ENCODE results near the gene PLET1. TPM values are rescaled to one million over a fixed set of nuclear protein-coding genes. Genes with fewer than 3 reads are reported as not detected.

PLET1 gene
- total and polyA plus RNA-seq, 2 of the 8 experiments (the other 6 are each of a cell fraction or from before 2014, with no cell fraction given), result not detected

DNA sequence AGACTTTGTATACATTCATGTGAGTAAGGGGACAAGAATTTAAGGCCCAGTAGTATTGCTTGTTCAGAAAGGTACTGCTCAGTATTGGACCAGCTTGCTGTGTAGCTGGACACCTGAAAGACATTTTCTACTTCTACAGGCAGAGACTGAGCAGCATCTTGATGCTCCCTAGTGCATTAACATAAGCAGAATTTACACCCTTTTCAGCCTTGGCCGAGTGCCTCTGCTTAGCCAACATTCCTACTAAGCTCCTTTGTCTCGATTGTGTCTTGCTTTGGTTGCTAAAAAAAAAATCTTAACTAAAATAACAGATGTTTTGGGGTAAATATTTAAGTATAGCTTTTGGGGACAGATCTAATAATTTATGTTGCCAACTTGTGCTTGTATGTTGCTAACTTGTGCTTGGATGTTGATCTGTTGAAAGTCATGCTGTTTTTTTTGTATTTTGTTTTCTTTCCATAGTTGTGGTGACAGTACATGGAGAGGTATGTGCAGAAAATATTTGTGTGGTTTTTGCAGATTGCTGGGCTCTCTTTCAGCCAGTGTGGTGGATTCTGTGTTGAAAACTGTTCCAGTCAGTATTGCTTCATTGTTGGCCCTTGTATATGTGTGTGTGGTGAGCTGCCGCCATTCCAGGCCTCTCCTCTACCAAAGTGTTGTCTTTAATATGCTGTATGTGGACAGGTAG lies 30.8 kb downstream of the PLET1 start:
- Histone ChIP-seq H2AK5ac (ENCODE audit: low read depth, low read length) (no peak overlapping the region), H2BK15ac (ENCODE audit: low read length) (no peak overlapping the region), H3K27me3 (replicated peaks in 1 of 4; ENCODE audit: control insufficient read depth in 3 of 4, extremely low read depth in 1 of 4, insufficient read depth in 3 of 4, low read length in 3 of 4) (no peaks in the 10 kb centered on the region), H4K91ac (replicated peaks; ENCODE audit: insufficient read length, low read length) (no peak overlapping the region), H3K27ac (ENCODE audit: low read depth, low read length) (no peak overlapping the region), H3K14ac (ENCODE audit: insufficient read length) (no peak overlapping the region), H3K4me2 (ENCODE audit: insufficient read depth in 1 of 2, low read depth in 2 of 2, low read length in 2 of 2) (no peak overlapping the region), H3K79me2 (ENCODE audit: control insufficient read depth in 1 of 2, insufficient read depth in 2 of 2, low read length in 2 of 2) (peaks cover 0 to 22% of the 10 kb centered on the region in 2 experiments; a peak in 2 of 4 replicates), H2BK12ac (ENCODE audit: low read depth, low read length) (no peak overlapping the region), H3K23me2 (ENCODE audit: low read depth, low read length) (peaks cover 8% of the 10 kb centered on the region), H3K4me3 (ENCODE audit: extremely low read depth in 1 of 4, insufficient read depth in 2 of 4, low read depth in 3 of 4, low read length in 4 of 4) (no peak overlapping the region), H3K4ac (replicated peaks; ENCODE audit: insufficient read length, low read depth, low read length) (no peak overlapping the region), H3K4me1 (replicated peaks in 1 of 4; ENCODE audit: control insufficient read depth in 3 of 4, insufficient read depth in 4 of 4, low read length in 3 of 4) (no peaks in the 10 kb centered on the region; a peak in 1 of 7 replicates), H3K23ac (ENCODE audit: insufficient read length) (no peak overlapping the region), H2BK120ac (replicated peaks; ENCODE audit: low read depth, low read length) (no peak overlapping the region), H3K9ac (replicated peaks in 1 of 4; ENCODE audit: extremely low read depth in 1 of 4, low read depth in 3 of 4, low read length in 3 of 4) (no peak overlapping the region), H4K8ac (ENCODE audit: extremely low read depth, insufficient read depth, low read length) (no peak overlapping the region), H3K9me3 (ENCODE audit: insufficient read depth in 2 of 2, low read depth in 1 of 2, low read length in 1 of 2) (no peaks in the 10 kb centered on the region), H4K5ac (ENCODE audit: insufficient read length, low read depth, low read length) (no peak overlapping the region), H2BK5ac (ENCODE audit: low read depth, low read length) (no peak overlapping the region), H3K18ac (ENCODE audit: extremely low read depth, low read length) (no peak overlapping the region), H2AFZ (ENCODE audit: low read length) (no peak overlapping the region), H3K56ac (replicated peaks; ENCODE audit: insufficient read length, low read depth, low read length) (no peak overlapping the region), H4K20me1 (replicated peaks in 1 of 2; ENCODE audit: control insufficient read depth in 1 of 2, insufficient read depth in 2 of 2, low read length in 2 of 2) (no peaks in the 10 kb centered on the region), H3K79me1 (ENCODE audit: low read depth, low read length) (no peaks in the 10 kb centered on the region; the same call in 1 of the 2 replicates), H3K36me3 (ENCODE audit: control insufficient read depth in 2 of 4, insufficient read depth in 4 of 4, low read length in 3 of 4) (peaks cover 0 to 37% (median 9%) of the 10 kb centered on the region in 4 experiments; a peak in 5 of 8 replicates), H2BK20ac (ENCODE audit: low read length) (no peak overlapping the region)
- POLR2A ChIA-PET (ENCODE audit: partially characterized antibody), result no interaction called here
- DNase-seq (ENCODE audit: low read depth in 1 of 2, low spot score in 2 of 2) (no peak), FAIRE-seq (no peak)
- CTCF ChIA-PET (ENCODE audit: partially characterized antibody), result interaction anchor here (1.3 to 2.7 kb wide), 2 partner anchors 11 to 22 kb away, joined by 3 to 13 read pairs; no protein-coding TSS in a partner anchor
- WGBS, 2 experiments (ENCODE audit: extremely low coverage in 1 of 2, insufficient coverage in 1 of 2, insufficient read length in 1 of 2, insufficient replicate concordance in 2 of 2, low coverage in 1 of 2, low lambda C conversion rate in 2 of 2, missing lambda C conversion rate in 1 of 2), result 65% methylated on average over 3 of the region's 3 CpGs; no CpG with 5 or more reads in 1 of the 2 experiments
- TF ChIP-seq EP300 (IDR thresholded peaks at IDR 0.05; ENCODE audit: borderline replicate concordance in 1 of 2, low read depth in 2 of 2, low read length in 2 of 2) (no peak), KDM1A (IDR thresholded peaks at IDR 0.05; ENCODE audit: borderline replicate concordance, low read length) (no peak), SIN3A (conservative IDR thresholded peaks at IDR 0.05 in 1 of 2, IDR thresholded peaks at IDR 0.05 in 1 of 2; ENCODE audit: low read depth in 1 of 2, low read length in 2 of 2) (no peak), EGR1 (IDR thresholded peaks at IDR 0.05; ENCODE audit: borderline replicate concordance, low read depth, low read length) (no peak), TBP (IDR thresholded peaks at IDR 0.05; ENCODE audit: low read depth, low read length) (no peak), CEBPB (IDR thresholded peaks at IDR 0.05; ENCODE audit: low read depth, low read length) (no peak), TAF1 (IDR thresholded peaks at IDR 0.05; ENCODE audit: low read depth, low read length) (no peak), YY1 (IDR thresholded peaks at IDR 0.05; ENCODE audit: low read depth, low read length) (no peak), GTF2F1 (IDR thresholded peaks at IDR 0.05; ENCODE audit: borderline replicate concordance, low read depth, low read length) (no peak), CBX8 (IDR thresholded peaks at IDR 0.05; ENCODE audit: borderline replicate concordance, low read depth, low read length) (no peak)
- TF ChIP-seq, protein P1, sequence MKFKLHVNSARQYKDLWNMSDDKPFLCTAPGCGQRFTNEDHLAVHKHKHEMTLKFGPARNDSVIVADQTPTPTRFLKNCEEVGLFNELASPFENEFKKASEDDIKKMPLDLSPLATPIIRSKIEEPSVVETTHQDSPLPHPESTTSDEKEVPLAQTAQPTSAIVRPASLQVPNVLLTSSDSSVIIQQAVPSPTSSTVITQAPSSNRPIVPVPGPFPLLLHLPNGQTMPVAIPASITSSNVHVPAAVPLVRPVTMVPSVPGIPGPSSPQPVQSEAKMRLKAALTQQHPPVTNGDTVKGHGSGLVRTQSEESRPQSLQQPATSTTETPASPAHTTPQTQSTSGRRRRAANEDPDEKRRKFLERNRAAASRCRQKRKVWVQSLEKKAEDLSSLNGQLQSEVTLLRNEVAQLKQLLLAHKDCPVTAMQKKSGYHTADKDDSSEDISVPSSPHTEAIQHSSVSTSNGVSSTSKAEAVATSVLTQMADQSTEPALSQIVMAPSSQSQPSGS (IDR thresholded peaks at IDR 0.05; ENCODE audit: low read length), result no peak
